K562 treated with DMSO at 1 percent for 4 hours (cell line): ENCODE measurements around the gene OR2B3. TPM values are rescaled to one million over a fixed set of nuclear protein-coding genes. Genes with fewer than 3 reads are reported as not detected.

Source experiments
- total RNA-seq: library from RNA; unstranded; fragments of 300-600 nt; gene quantifications from 2 replicates; pipeline ENCODE4 v1.2.3, GENCODE V29; 2022; ENCODE audit not compliant: insufficient read depth

OR2B3 gene
- total RNA-seq = not detected in 2 replicates

GRCh38 chr6:29087213-29087612, at the start of gene OR2B3:
TSS of gene OR2B3 (minus strand) at chr6:29087313. CDS start at chr6:29087248, 65 bp downstream.

GRCh38 chr6:29107758-29108157, 20.6 kb upstream of the OR2B3 start, which contains the start of gene OR2J3:
TSS of gene OR2J3 (plus strand) at chr6:29108058. CDS start at chr6:29111891, 3,833 bp downstream.

GRCh38 chr6:29099190-29099589, 12.1 kb upstream of the OR2B3 start, which contains the start of gene OR2J1:
TSS of gene OR2J1 (plus strand) at chr6:29099490. CDS start at chr6:29100943, 1,453 bp downstream.

GRCh38 chr6:29045075-29045474, 42.0 kb downstream of the OR2B3 start, which contains the start of gene OR2W1:
TSS of gene OR2W1 (minus strand) at chr6:29045175. CDS start at chr6:29045175, 0 bp downstream.

Other genes with a start within 250 kb of the OR2B3 start
- 93.2 and 118 TPM in 2 replicates for gene TRIM27, start 163.3 kb downstream of the OR2B3 start, total RNA-seq
- 4.9 and 5.8 TPM in 2 replicates for gene ZNF311, start 82.0 kb downstream of the OR2B3 start, total RNA-seq
- not detected in 2 replicates for gene OR2W1, start 42.1 kb downstream of the OR2B3 start, total RNA-seq
- not detected in 2 replicates for gene OR2J1, start 12.2 kb upstream of the OR2B3 start, total RNA-seq
- not detected in 2 replicates for gene OR2J3, start 20.7 kb upstream of the OR2B3 start, total RNA-seq
- not detected in 2 replicates for gene OR2J2, start 83.6 kb upstream of the OR2B3 start, total RNA-seq
- gene OR14J1, start 214.4 kb upstream of the OR2B3 start, total RNA-seq = not detected in 2 replicates